BE2C (cell line): ENCODE measurements around the gene POLR3H.
A peak's percentile ranks its signal among the peaks of the same experiment; 100 is the strongest.

Source experiments
- DNase-seq: peaks from one replicate; pipeline ENCODE4 v3.0.0-alpha.2; 2020
- H3K27me3 ChIP-seq: fragments of 250-450 bp; sonication (Bioruptor Pico); 2 replicates; pipeline ENCODE4 v1.5.1; 2020; ENCODE audit warnings: mild to moderate bottlenecking
- H3K36me3 ChIP-seq: fragments of 250-450 bp; sonication (Bioruptor Pico); 2 replicates; pipeline ENCODE4 v1.5.1; 2020; ENCODE audit warnings: mild to moderate bottlenecking
- H3K4me1 ChIP-seq: fragments of 250-450 bp; sonication (Bioruptor Pico); 2 replicates; pipeline ENCODE4 v1.5.1; 2020
- H3K4me3 ChIP-seq: 2 replicates; pipeline ENCODE4 v1.5.1; 2011; ENCODE audit warnings: low read depth, low read length
- H3K9me3 ChIP-seq: fragments of 250-450 bp; sonication (Bioruptor Pico); 2 replicates; pipeline ENCODE4 v1.5.1; 2020
- CTCF ChIP-seq: IDR thresholded peaks from 2 replicates; pipeline ENCODE4 v1.5.1; 2012; ENCODE audit warnings: mild to moderate bottlenecking, low read depth, low read length

POLR3H gene

DNA sequence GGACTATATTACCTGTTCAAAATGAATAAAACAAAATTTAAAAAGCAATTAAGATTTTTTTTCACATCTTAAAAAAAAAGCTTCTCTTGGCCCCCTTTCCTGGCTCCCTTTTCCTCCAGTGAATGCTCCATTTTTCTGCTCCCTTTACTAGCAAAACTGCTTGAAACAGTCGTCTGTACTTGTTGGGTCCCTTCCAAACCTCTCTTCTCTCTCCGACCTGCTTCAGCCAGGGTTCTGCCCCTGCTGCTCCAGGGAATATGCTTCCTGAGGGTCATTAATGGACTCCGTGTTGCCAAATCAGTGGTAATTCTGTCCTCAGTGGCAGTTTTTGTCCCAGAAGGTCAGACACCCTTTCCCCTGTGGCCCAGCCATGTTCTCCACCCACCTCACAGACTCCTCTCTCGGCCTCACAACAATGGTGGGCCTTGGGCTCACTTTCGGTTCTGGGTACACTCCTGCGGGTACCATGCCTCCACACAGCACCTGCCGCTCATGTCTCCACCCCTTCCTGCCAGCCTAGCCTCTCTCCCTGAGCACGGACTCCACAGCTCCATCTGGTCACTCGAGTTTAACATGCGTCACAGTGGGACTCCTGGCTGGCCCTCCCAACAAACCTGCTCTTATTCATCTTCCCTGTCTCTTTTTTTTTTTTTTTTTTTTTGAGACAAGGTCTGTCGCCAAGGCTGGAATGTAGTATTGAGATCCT lies 7.8 kb upstream of the POLR3H start:
- H3K4me3 ChIP-seq = no peak overlapping the region
- peaks cover 3% of the 10 kb centered on the region for H3K4me1 ChIP-seq
- H3K36me3 ChIP-seq = no peaks in the 10 kb centered on the region
- DNase-seq = no peak
- no peaks in the 10 kb centered on the region for H3K27me3 ChIP-seq
- TF ChIP-seq CTCF = no peak
- H3K9me3 ChIP-seq = no peaks in the 10 kb centered on the region

- H3K36me3 ChIP-seq = no peaks in the 10 kb centered on the region
- H3K9me3 ChIP-seq = no peaks in the 10 kb centered on the region
- no peak overlapping the region for H3K4me3 ChIP-seq
- H3K27me3 ChIP-seq = no peaks in the 10 kb centered on the region
- TF ChIP-seq CTCF = no peak
- peaks cover 3% of the 10 kb centered on the region for H3K4me1 ChIP-seq
- no peak for DNase-seq
These were observed 6.8 kb upstream of the POLR3H start for GRCh38 chr22:41550952-41551491.

GRCh38 chr22:41548830-41549211 lies 4.6 kb upstream of the POLR3H start:
- Histone ChIP-seq H3K4me3 (no peak overlapping the region), H3K4me1 (peaks cover 3% of the 10 kb centered on the region; the same call in 1 of the 2 replicates), H3K27me3 (no peaks in the 10 kb centered on the region), H3K9me3 (no peaks in the 10 kb centered on the region), H3K36me3 (no peaks in the 10 kb centered on the region)
- TF ChIP-seq CTCF = no peak
- no peak for DNase-seq

DNA sequence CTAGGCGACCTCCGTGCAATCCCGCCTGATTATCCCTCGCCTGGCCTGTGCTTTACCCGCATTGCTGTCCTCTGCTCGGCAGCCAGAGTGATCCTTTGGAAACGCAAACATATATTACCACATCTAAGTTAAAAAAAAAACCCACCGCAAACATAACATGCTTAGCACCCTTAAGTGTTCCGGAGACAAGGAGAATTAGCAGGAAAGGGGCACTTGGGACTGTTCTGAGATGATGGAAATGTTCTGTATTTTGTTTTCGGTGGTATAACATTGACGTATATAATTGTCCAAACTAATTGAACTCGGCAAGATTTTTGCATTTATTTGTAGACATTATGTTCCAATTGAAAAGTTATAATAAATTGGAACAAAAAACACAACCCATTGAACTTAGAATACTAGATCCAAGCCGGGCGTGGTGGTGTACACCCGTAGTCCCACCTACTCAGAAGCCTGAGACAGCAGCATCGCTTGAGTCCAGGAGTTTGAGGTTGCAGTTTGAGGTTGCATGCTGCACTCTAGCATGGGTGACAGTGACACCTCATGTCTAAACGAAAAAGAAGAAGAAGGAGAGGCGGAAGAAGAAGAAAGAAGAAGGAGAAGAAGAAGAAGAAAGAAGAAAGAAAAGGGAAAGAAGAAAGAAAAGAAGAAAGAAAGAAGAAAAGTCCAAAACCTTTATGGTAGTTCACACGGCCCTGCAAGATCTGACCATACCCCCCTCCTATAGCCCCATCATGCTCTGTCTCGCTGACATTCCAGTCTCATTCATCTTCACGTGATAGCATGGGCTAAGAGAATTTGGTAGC lies 604 bp upstream of the POLR3H start:
- no peak for DNase-seq
- H3K27me3 ChIP-seq = no peaks in the 10 kb centered on the region
- peaks cover 24% of the 10 kb centered on the region for H3K36me3 ChIP-seq
- no peaks in the 10 kb centered on the region for H3K9me3 ChIP-seq
- H3K4me1 ChIP-seq = peaks cover 3% of the 10 kb centered on the region; the same call in 1 of the 2 replicates
- H3K4me3 ChIP-seq = peak overlapping the region; percentile 93
- TF ChIP-seq CTCF = no peak

DNA sequence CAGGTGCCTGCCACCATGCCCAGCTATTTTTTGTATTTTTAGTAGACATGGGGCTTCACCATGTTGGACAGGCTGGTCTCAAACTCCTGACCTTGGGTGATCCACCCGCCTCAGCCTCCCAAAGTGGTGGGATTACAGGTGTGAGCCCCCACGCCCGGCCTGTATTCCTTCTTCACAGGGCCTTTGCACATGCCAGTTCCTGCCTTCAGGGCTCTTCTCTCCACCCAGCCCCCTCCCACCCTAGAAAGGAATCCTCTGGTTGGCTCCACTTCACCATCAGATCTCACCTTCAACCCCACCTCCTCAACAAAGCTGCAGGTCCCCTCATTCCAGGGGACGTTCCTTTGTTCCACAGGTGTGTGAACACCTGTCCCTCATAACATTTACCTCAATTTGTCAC lies 2.0 kb downstream of the POLR3H start:
- H3K4me3 ChIP-seq = peak overlapping the region; percentile 93; the same call in 1 of the 2 replicates
- H3K27me3 ChIP-seq = no peaks in the 10 kb centered on the region
- TF ChIP-seq CTCF = no peak
- H3K36me3 ChIP-seq = peaks cover 45% of the 10 kb centered on the region
- H3K4me1 ChIP-seq = peaks cover 3% of the 10 kb centered on the region; the same call in 1 of the 2 replicates
- no peaks in the 10 kb centered on the region for H3K9me3 ChIP-seq
- DNase-seq = no peak
